NCI-H187 treated with DMSO at 0.1 percent for 48 hours (cell line): ENCODE results near the gene OR7A5.
"Not testable (repeated sequence)": the region's sequence is repeated elsewhere in the genome, so short reads cannot be mapped to it uniquely, and the experiment has no call there.

Experiments
- DNase-seq: peaks from one replicate; lab custom pipeline; 2025; lab: John Stamatoyannopoulos, UW

OR7A5 gene

DNA sequence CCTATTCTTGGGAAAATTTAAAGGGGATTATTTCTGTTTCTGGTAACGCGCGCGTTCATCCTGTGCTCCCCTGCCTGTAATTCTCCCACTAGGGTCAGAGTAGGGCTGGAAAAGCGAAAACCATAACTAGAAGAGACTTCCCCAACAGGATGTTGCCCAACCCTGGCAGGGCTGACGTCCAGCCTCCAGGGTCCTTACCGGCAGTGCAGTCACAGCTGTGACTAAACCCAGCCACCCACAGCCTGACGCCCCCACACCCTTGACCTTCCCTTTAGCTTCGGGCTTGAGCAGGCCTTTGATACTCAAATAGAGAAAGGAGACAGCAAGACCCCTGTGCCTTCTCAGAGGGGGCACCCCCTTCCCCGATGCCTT is 50.3 kb downstream of the OR7A5 start:
- not testable (repeated sequence) for DNase-seq

DNA sequence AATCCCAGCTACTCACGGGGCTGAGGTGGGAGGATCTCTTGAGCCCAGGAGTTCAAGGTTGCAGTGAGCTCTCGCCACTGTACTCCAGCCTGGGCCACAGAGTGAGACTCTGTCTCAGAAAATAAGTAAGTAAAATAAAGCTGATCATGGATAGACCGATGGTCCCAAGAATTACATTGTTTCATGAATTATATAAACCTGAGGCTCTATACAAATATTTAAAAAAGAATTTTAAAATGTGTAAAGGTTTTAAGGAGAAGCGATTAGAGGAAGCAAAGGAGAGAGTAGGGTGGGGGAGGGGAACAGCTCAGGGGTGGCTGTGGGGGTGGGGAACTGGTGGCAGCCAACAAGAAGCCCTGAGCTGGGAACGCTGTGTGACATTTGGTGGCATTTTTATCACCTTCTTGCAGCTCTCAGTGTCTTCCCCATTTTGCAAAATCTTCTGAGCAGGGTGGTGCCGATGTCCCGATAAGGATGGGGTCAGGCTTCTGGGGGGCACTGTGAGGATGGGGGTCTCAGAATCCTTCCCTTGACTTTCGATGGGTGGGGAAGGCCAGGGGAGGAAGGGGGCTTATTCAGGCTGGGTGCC is 51.5 kb downstream of the OR7A5 start:
- not testable (repeated sequence) for DNase-seq

- DNase-seq: no peak
Observed at GRCh38 chr19:14782626-14783409, 52.2 kb downstream of the OR7A5 start.

DNA sequence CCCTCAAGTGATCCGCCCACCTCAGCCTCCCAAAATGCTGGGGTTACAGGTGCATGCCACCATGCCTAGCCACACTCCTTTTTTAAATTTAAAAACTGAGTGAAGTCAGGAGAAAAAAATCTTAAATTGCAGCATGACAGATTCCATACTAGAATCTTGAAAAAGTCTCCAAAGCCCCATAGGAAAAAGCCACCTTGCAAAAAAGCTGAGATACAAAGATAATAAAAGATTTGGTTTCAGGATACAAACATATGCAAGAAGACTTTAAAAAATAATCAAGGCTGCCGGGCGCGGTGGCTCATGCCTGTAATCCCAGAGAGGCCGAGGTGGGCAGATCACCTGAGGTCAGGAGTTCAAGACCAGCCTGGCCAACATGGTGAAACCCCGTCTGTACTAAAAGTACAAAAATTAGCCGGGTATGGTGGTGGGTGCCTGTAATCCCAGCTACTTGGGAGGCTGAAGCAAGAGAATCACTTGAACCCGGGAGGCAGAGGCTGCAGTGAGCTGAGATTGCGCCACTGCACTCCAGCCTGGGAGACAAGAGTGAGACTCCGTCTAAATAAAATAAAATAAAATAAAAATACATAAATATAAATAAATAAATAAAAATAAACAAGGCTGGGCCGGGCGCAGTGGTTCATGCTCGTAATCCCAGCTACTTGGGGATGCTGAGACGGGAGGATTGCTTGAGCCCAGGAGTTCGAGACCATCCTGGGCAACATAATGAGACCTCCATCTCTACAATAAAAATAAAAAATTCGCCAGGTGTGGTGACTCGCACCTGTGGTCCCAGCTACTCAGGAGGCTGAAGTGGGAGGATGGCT is 53.1 kb downstream of the OR7A5 start:
- not testable (repeated sequence) for DNase-seq

GRCh38 chr19:14780622-14781225 is 54.3 kb downstream of the OR7A5 start:
- not testable (repeated sequence) for DNase-seq

DNA sequence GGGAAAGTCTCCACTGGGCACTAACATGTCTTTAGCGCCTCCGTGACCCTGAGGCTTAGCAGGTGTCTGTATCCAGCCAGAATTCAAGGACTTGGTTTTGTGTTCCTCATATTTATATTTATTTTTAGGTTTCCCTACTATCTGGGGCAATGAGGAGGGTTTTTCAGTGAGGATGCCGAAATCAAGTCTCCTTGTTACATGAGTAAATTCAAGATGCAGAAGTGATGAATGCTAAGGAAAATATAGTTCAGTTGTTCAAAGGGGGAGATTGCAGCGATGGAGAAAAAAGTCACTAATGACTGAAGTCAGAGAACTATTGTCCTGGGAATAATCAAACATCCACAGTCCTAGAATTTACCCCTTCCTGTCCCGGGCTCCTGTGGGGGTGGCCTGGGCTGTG is 55.8 kb downstream of the OR7A5 start:
- DNase-seq: no peak

DNA sequence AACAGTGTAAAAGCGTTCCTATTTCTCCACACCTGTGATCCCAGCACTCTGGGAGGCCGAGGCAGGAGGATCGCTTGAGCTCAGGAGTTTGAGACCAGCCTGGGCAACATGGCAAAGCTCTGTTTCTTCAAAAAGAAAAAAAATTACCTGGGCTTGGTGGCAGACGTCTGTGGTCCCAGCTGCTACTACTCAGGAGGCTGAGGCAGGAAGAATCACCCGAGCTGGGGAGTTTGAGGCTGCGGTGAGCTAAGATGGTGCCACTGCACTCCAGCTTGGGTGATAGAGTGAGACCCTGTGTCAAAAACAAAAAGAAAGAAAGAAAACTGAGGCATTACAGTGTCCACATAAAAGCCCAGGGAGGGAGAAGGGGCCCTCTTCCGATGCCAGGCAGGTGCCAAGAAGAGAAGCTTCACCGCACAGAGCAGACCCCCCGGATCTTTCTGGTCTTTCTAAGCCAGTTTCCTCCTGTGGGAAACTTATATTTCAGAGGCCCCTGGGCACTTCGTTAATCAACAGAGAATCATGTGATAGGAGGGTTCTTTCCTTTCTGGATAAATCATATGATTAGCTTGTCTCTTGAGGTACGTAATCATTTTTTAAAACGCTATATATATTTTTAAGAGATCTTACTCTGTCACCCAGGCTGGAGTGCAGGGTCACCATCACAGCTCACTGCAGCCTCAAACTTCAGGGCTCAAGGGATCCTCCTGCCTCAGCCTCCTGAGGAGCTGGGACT is 56.7 kb downstream of the OR7A5 start, which contains the start of gene ADGRE2:
Gene ADGRE2, minus strand, starts transcription at position 451 of the 736 bp plus-strand sequence. CDS start 1,804 bp downstream, outside the sequence.
- DNase-seq: not testable (repeated sequence)

- not testable (repeated sequence) for DNase-seq
Observed at GRCh38 chr19:14777645-14778044, 57.3 kb downstream of the OR7A5 start.
